Sigmoid colon (tissue), 4 donors: ENCODE data around the gene FILIP1L.

Experiments
- CTCF ChIP-seq, 4 experiments: fragments of 450-650 bp in 3 of 4; fragments of 200-600 bp in 1 of 4; IDR thresholded peaks; one replicate each; pipeline ENCODE4 v1.5.1; 2016 to 2019; ENCODE audit warnings: antibody characterized with exemption in 4 of 4, mild to moderate bottlenecking in 3 of 4, moderate library complexity in 2 of 4
- EP300 ChIP-seq, 4 donors: sonication (generic); formaldehyde crosslinking; IDR thresholded peaks; one replicate each; pipeline ENCODE4 v1.6.1; 2017; ENCODE audit warnings: antibody characterized with exemption in 4 of 4
- POLR2A ChIP-seq, 2 donors: fragments of 450-650 bp; IDR thresholded peaks; one replicate each; pipeline ENCODE4 v1.6.1; 2016; ENCODE audit warnings: antibody characterized with exemption in 2 of 2, mild to moderate bottlenecking in 2 of 2, moderate library complexity in 2 of 2
- POLR2AphosphoS5 ChIP-seq, 4 donors: sonication (generic); formaldehyde crosslinking; IDR thresholded peaks; one replicate each; pipeline ENCODE4 v1.6.1; 2017; ENCODE audit warnings: antibody characterized with exemption in 4 of 4

GRCh38 chr3:99965681-99966408, 148.5 kb downstream of the FILIP1L start:
- no peak for TF ChIP-seq EP300 (IDR thresholded peaks at IDR 0.05)
- TF ChIP-seq POLR2AphosphoS5 (IDR thresholded peaks at IDR 0.05): no peak
- no peak for TF ChIP-seq CTCF (IDR thresholded peaks at IDR 0.05)
- no peak for TF ChIP-seq POLR2A (IDR thresholded peaks at IDR 0.05)
